Central memory CD8-positive, alpha-beta T cell (primary cell): ENCODE data around the gene SLC22A6.
"Not testable (repeated sequence)": the region's sequence is repeated elsewhere in the genome, so short reads cannot be mapped to it uniquely, and the experiment has no call there.

Experiments
- ATAC-seq: fragments of 150-1000 bp; cut with Tn5 transposase; replicated peaks from 2 replicates; pipeline ENCODE4 v1.10.0; 2022; ENCODE audit warnings: mild to moderate bottlenecking, moderate FRiP score, moderate number of reproducible peaks; ENCODE audit not compliant: poor library complexity, severe bottlenecking; ENCODE audit errors: extremely low read depth
- DNase-seq, 2 donors: peaks; one replicate each; pipeline ENCODE4 v3.0.0; 2021; ENCODE audit warnings: low spot score in 2 of 2
- H3K27ac Mint-ChIP-seq: one replicate; pipeline ENCODE4 v1.8.0; 2022; ENCODE audit warnings: low read depth, mild to moderate bottlenecking, moderate library complexity, mixed read lengths
- H3K27me3 Mint-ChIP-seq: one replicate; pipeline ENCODE4 v1.8.0; 2022; ENCODE audit warnings: mixed read lengths
- H3K36me3 Mint-ChIP-seq: one replicate; pipeline ENCODE4 v1.8.0; 2022; ENCODE audit warnings: mild to moderate bottlenecking, moderate library complexity, mixed read lengths; ENCODE audit not compliant: insufficient read depth
- H3K4me1 Mint-ChIP-seq: one replicate; pipeline ENCODE4 v1.8.0; 2022; ENCODE audit warnings: mixed read lengths
- H3K4me3 Mint-ChIP-seq: one replicate; pipeline ENCODE4 v1.8.0; 2022; ENCODE audit warnings: mild to moderate bottlenecking, moderate library complexity, mixed read lengths
- H3K9me3 Mint-ChIP-seq: one replicate; pipeline ENCODE4 v1.8.0; 2022; ENCODE audit warnings: mixed read lengths

SLC22A6 gene

GRCh38 chr11:62937528-62937927 lies 47.2 kb downstream of the SLC22A6 start:
- peaks cover 12% of the 10 kb centered on the region for H3K27me3 Mint-ChIP-seq
- not testable (repeated sequence) for H3K9me3 Mint-ChIP-seq, H3K36me3 Mint-ChIP-seq, ATAC-seq, H3K4me1 Mint-ChIP-seq, H3K4me3 Mint-ChIP-seq, DNase-seq, H3K27ac Mint-ChIP-seq

DNA sequence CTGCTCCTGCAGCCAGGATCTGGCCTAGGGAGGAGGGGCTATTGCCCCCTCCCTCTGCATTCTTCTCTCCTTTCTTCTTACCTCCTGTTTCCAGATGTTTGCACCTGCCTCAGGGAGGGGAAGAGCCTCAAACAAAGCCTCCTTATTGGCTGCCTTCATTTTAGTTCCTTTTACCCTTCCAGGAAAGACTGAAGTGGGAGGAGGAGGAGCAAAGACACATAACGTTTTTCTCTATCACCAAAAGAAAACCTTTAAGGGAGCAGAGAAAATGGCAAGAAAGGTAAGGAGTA lies 50.3 kb downstream of the SLC22A6 start:
- DNase-seq (no peak), ATAC-seq (no peak)
- Mint-ChIP-seq H3K4me3 (no peak overlapping the region), H3K36me3 (no peaks in the 10 kb centered on the region), H3K27ac (no peak overlapping the region), H3K4me1 (no peaks in the 10 kb centered on the region), H3K27me3 (peaks cover 29% of the 10 kb centered on the region), H3K9me3 (no peaks in the 10 kb centered on the region)

GRCh38 chr11:62933750-62934495 lies 50.8 kb downstream of the SLC22A6 start:
- Mint-ChIP-seq H3K4me3 (no peak overlapping the region), H3K4me1 (no peaks in the 10 kb centered on the region), H3K36me3 (no peaks in the 10 kb centered on the region), H3K27ac (no peak overlapping the region), H3K27me3 (peaks cover 34% of the 10 kb centered on the region), H3K9me3 (no peaks in the 10 kb centered on the region)
- ATAC-seq (no peak), DNase-seq (no peak)

GRCh38 chr11:62933285-62933684 lies 51.5 kb downstream of the SLC22A6 start:
- H3K9me3 Mint-ChIP-seq, result no peaks in the 10 kb centered on the region
- H3K4me3 Mint-ChIP-seq, result no peak overlapping the region
- no peak overlapping the region for H3K27ac Mint-ChIP-seq
- ATAC-seq, result no peak
- H3K4me1 Mint-ChIP-seq, result no peaks in the 10 kb centered on the region
- H3K27me3 Mint-ChIP-seq, result peaks cover 40% of the 10 kb centered on the region
- no peaks in the 10 kb centered on the region for H3K36me3 Mint-ChIP-seq
- DNase-seq, result no peak

DNA sequence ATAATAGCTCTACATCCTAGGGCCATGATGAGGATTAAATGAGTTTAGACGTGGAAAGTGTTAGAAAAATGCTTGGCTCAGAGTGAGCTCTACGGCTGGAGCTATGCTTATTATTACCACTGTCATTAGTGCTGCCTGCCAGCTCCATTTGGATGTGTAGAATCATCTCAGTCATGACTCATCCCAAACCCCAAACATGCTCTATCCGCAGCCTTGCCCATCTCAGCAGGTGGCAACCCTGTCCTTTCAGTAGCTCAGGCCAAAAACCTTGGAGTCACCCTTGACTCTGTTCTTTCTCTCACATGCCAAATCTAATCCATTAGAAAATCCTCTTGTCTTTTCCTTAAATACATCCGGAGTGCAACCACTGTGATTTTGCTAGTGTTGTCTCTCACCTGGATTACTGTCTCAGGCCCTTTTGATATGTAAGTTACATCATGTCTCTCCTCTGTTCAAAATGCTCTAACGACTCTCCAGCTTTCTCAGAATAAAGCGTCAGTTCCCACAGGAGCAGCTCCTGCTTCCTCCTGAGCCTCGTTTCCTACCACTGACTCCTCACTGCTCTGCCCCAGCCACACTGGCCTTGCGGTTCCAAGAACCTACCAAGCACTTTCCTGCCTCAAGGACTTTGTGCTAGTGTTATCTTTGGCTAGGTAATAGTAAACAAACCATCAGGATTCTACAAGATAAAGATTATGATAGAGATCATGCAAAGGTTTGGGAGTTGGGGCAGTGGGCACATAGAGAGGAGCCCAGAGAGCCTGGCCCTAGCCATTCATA lies 53.1 kb downstream of the SLC22A6 start:
- H3K36me3 Mint-ChIP-seq, result peaks cover 2% of the 10 kb centered on the region
- no peak overlapping the region for H3K27ac Mint-ChIP-seq
- DNase-seq (no peak), ATAC-seq (no peak)
- no peaks in the 10 kb centered on the region for H3K9me3 Mint-ChIP-seq
- H3K4me1 Mint-ChIP-seq, result no peaks in the 10 kb centered on the region
- no peak overlapping the region for H3K4me3 Mint-ChIP-seq
- H3K27me3 Mint-ChIP-seq, result peaks cover 53% of the 10 kb centered on the region

- no peak overlapping the region for H3K27ac Mint-ChIP-seq
- H3K36me3 Mint-ChIP-seq, result peaks cover 2% of the 10 kb centered on the region
- no peak overlapping the region for H3K4me3 Mint-ChIP-seq
- DNase-seq (no peak), ATAC-seq (no peak)
- peaks cover 3% of the 10 kb centered on the region for H3K4me1 Mint-ChIP-seq
- H3K9me3 Mint-ChIP-seq, result no peaks in the 10 kb centered on the region
- peaks cover 64% of the 10 kb centered on the region for H3K27me3 Mint-ChIP-seq
Observed at GRCh38 chr11:62930666-62931065, 54.1 kb downstream of the SLC22A6 start.

DNA sequence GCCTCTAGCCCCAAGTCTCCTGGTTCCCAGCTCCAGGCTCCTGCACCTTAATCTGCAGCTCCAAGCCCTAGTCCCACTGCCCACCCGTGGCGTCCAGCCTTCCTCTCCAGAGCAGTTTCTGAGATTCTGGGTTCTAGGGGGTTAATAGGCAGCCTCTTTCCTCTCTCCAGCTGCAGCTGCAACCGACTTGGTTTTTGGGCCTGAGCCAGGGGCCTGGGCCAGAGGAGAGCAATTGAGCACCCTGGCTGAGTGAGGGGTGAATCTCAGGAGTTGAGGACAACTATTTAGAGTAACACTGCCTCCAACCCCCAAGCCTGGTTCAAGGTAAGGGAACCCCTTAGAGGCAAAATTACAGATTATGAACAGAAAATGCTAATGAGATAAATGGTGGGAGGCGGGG lies 54.6 kb downstream of the SLC22A6 start:
- Mint-ChIP-seq H3K4me3 (no peak overlapping the region), H3K27ac (no peak overlapping the region), H3K27me3 (peaks cover 69% of the 10 kb centered on the region), H3K36me3 (peaks cover 2% of the 10 kb centered on the region), H3K9me3 (no peaks in the 10 kb centered on the region), H3K4me1 (peaks cover 8% of the 10 kb centered on the region)
- ATAC-seq (no peak), DNase-seq (no peak)

GRCh38 chr11:62928011-62928410 lies 56.8 kb downstream of the SLC22A6 start:
- Mint-ChIP-seq H3K27ac (no peak overlapping the region), H3K4me1 (peaks cover 18% of the 10 kb centered on the region), H3K4me3 (no peak overlapping the region), H3K36me3 (peaks cover 6% of the 10 kb centered on the region), H3K9me3 (no peaks in the 10 kb centered on the region), H3K27me3 (peaks cover 84% of the 10 kb centered on the region)
- DNase-seq, result no peak
- ATAC-seq, result no peak

DNA sequence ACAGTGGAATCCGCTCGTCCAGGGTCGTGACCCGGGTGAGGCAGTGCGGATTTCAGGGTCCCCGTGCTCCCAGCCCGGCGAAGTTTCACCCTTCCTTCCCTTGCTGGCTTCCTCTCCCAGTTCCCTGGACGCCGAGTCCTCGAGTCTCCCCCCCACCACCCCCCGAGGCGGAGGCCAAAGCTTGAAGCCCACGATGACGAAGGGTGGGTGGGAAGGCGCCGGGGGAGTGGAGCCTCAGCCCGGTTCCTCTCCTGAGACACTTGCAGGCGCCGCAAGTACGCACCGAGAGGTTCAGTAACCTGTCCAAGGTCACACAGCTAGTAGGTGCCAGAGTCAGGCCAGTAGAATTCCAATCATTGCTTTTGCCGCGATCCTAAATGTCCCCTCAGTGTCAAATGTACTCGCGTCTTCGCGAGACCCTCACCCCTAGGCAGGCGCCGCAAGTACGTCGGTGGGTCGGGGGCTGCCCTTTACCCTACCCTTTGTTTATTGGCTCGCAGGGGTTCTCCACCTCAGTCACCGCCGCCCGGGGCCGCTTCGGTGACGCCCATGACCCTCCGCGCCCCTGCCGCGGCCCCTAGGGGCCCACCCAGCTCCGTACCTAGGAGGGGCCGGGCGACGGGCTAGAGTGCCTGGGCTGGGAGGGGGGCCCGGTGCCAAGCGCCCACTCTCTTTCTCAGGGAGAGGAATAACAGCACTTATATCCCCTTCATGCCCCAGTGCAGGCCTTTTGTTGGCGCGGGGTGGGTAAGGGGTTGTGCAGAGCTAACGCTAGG lies 57.9 kb downstream of the SLC22A6 start:
- H3K9me3 Mint-ChIP-seq, result no peaks in the 10 kb centered on the region
- H3K27me3 Mint-ChIP-seq, result peaks cover 90% of the 10 kb centered on the region
- peaks cover 18% of the 10 kb centered on the region for H3K4me1 Mint-ChIP-seq
- no peak for DNase-seq
- H3K4me3 Mint-ChIP-seq, result peak overlapping the region; percentile 46
- ATAC-seq, result no peak
- H3K27ac Mint-ChIP-seq, result no peak overlapping the region
- H3K36me3 Mint-ChIP-seq, result peaks cover 9% of the 10 kb centered on the region
